D721Med (cell line): Measurements from ENCODE around the gene DACH1.
A peak's percentile ranks its signal among the peaks of the same experiment; 100 is the strongest.

ENCODE experiments used
- DNase-seq: peaks from one replicate; pipeline ENCODE4 v3.0.0; 2011; ENCODE audit warnings: low spot score; ENCODE audit not compliant: insufficient read length
- FAIRE-seq: peaks from 2 replicates; lab custom pipeline; 2011; peaks lifted over from hg19 to GRCh38; lab: Jason Lieb, UNC
- CTCF ChIP-seq: IDR thresholded peaks from 2 replicates; pipeline ENCODE4 v1.5.1; 2012; ENCODE audit warnings: mild to moderate bottlenecking, control low read depth; ENCODE audit not compliant: insufficient read depth; ENCODE audit errors: missing control alignments

DACH1 gene

GRCh38 chr13:71477735-71478134, 389.3 kb downstream of the DACH1 start:
- FAIRE-seq (peak; percentile 76), DNase-seq (no peak)
- TF ChIP-seq CTCF, result peak; percentile 19

- no peak for TF ChIP-seq CTCF
- DNase-seq, result no peak
- FAIRE-seq, result peak; percentile 66
Measured at GRCh38 chr13:71474936-71475335, 392.1 kb downstream of the DACH1 start.

DNA sequence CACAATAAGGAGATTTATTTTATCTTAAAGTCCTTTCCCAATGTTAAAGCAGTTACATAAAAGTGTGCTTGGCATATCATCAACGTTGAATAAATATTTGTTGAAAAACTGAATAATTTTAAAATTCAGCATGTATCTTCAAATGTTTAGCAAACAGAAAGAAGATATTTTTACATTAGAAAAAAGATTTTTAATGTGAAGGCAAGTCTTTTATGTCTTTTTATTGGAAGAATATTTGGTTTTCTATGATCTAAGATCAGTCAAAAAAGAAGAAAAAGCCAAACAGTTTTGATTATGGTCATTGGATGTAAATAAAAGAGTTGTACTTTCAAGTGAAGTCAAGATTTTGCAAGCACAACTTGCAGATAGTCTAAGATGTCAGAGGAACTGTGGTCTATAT, 397.4 kb downstream of the DACH1 start:
- no peak for TF ChIP-seq CTCF
- DNase-seq, result no peak
- FAIRE-seq, result no peak

GRCh38 chr13:71464686-71465085, 402.3 kb downstream of the DACH1 start:
- DNase-seq (no peak), FAIRE-seq (no peak)
- TF ChIP-seq CTCF, result no peak

DNA sequence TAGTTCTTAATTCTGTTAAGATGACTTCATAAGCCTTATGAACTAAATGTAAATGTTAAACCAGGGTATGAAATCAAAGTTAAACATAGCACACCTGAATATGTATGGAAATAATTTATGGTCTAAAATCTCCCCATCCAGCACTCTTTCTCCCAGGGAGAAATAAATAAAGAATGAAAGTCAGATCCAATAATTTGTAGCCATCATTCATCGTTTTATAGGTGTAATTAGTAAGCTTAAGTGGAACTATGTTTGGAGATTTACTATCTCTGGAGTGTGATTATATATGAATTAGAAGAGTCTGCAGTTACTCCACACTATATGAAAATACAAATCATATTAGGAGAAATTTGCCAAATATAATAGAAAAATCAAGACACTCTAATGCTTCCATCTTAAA, 405.1 kb downstream of the DACH1 start:
- no peak for DNase-seq
- no peak for FAIRE-seq
- TF ChIP-seq CTCF, result no peak

- peak; percentile 32 for FAIRE-seq
- TF ChIP-seq CTCF, result no peak
- DNase-seq, result no peak
Measured at GRCh38 chr13:71460211-71460610, 406.8 kb downstream of the DACH1 start.

- no peak for DNase-seq
- no peak for FAIRE-seq
- no peak for TF ChIP-seq CTCF
Measured at GRCh38 chr13:71459708-71460107, 407.3 kb downstream of the DACH1 start.
